HG03457 (cell line): ENCODE data around the gene CDK12.
"Not testable (repeated sequence)": the region's sequence is repeated elsewhere in the genome, so short reads cannot be mapped to it uniquely, and the experiment has no call there.

Source experiments
- ATAC-seq: cut with Tn5 transposase; IDR thresholded peaks from one replicate; pipeline ENCODE4 v1.9.1; 2021; ENCODE audit warnings: moderate number of reproducible peaks; ENCODE audit not compliant: unreplicated experiment

The CDK12 gene

GRCh38 chr17:39487946-39488345 is 26.7 kb downstream of the CDK12 start:
- no peak for ATAC-seq

- ATAC-seq = not testable (repeated sequence)
Observed at GRCh38 chr17:39496921-39497320, 35.6 kb downstream of the CDK12 start.

- ATAC-seq = no peak
Observed at GRCh38 chr17:39507511-39507910, 46.2 kb downstream of the CDK12 start.

- ATAC-seq = no peak
Observed at GRCh38 chr17:39508987-39509386, 47.7 kb downstream of the CDK12 start.

- ATAC-seq = no peak
Observed at GRCh38 chr17:39513309-39513708, 52.0 kb downstream of the CDK12 start.

- ATAC-seq = no peak
Observed at GRCh38 chr17:39513915-39514314, 52.6 kb downstream of the CDK12 start.

- ATAC-seq = no peak
Observed at GRCh38 chr17:39517224-39517623, 55.9 kb downstream of the CDK12 start.

GRCh38 chr17:39525801-39526506 is 64.7 kb downstream of the CDK12 start:
- ATAC-seq = no peak

GRCh38 chr17:39527220-39527813 is 66.0 kb downstream of the CDK12 start:
- ATAC-seq = no peak

- no peak for ATAC-seq
Observed at GRCh38 chr17:39529455-39529854, 68.2 kb downstream of the CDK12 start.

GRCh38 chr17:39530513-39530912 is 69.2 kb downstream of the CDK12 start:
- ATAC-seq = no peak

GRCh38 chr17:39531252-39531651 is 70.0 kb downstream of the CDK12 start:
- no peak for ATAC-seq

- no peak for ATAC-seq
Observed at GRCh38 chr17:39533891-39534290, 72.6 kb downstream of the CDK12 start.

- ATAC-seq = no peak
Observed at GRCh38 chr17:39534768-39535405, 73.6 kb downstream of the CDK12 start.

- ATAC-seq = no peak
Observed at GRCh38 chr17:39536468-39536867, 75.2 kb downstream of the CDK12 start.

GRCh38 chr17:39537364-39537763 is 76.1 kb downstream of the CDK12 start:
- not testable (repeated sequence) for ATAC-seq

GRCh38 chr17:39538866-39539265 is 77.6 kb downstream of the CDK12 start:
- ATAC-seq = no peak

- ATAC-seq = no peak
Observed at GRCh38 chr17:39540611-39541010, 79.3 kb downstream of the CDK12 start.

GRCh38 chr17:39541652-39542051 is 80.4 kb downstream of the CDK12 start:
- no peak for ATAC-seq

- no peak for ATAC-seq
Observed at GRCh38 chr17:39543176-39543575, 81.9 kb downstream of the CDK12 start.

- no peak for ATAC-seq
Observed at GRCh38 chr17:39543664-39544063, 82.4 kb downstream of the CDK12 start.

- not testable (repeated sequence) for ATAC-seq
Observed at GRCh38 chr17:39544361-39544760, 83.1 kb downstream of the CDK12 start.
